ENCODE measurements around the gene SEMA4C. TPM values are rescaled to one million over a fixed set of nuclear protein-coding genes. Genes with fewer than 3 reads are reported as not detected.
"Not testable (repeated sequence)": the region's sequence is repeated elsewhere in the genome, so short reads cannot be mapped to it uniquely, and the experiment has no call there.

Gene SEMA4C
- total and polyA plus RNA-seq, 7 donors, result 4.1 to 10.8 (median 9.5) TPM

DNA sequence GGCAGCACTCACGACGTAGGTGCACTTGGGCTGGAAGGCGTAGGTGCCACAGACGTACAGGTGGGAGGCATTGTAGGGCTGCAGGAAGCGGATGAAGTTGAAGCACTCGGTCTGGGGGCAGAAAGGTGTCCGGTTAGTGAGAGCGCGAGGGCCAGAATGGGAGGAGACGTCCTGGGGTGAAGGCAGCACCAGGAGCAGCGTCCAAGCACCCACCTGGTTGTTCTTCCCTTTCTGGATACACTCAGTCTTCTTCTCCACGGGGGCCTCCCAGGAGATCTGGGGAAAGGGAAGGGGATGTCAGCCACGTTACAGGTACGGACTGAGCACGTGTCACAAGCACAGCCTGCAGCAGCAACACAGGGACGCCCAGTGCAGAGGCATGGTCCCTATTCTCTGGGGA, 4.2 kb downstream of the SEMA4C start:
- TF ChIP-seq, protein P1, sequence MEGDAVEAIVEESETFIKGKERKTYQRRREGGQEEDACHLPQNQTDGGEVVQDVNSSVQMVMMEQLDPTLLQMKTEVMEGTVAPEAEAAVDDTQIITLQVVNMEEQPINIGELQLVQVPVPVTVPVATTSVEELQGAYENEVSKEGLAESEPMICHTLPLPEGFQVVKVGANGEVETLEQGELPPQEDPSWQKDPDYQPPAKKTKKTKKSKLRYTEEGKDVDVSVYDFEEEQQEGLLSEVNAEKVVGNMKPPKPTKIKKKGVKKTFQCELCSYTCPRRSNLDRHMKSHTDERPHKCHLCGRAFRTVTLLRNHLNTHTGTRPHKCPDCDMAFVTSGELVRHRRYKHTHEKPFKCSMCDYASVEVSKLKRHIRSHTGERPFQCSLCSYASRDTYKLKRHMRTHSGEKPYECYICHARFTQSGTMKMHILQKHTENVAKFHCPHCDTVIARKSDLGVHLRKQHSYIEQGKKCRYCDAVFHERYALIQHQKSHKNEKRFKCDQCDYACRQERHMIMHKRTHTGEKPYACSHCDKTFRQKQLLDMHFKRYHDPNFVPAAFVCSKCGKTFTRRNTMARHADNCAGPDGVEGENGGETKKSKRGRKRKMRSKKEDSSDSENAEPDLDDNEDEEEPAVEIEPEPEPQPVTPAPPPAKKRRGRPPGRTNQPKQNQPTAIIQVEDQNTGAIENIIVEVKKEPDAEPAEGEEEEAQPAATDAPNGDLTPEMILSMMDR (IDR thresholded peaks at IDR 0.05), result no peak
- DNase-seq (no peak), ATAC-seq (no peak)
- intact Hi-C loops (cut with DNase I), result no loop called here
- Histone ChIP-seq H3K27ac (no peak overlapping the region), H3K27me3 (ENCODE audit: insufficient read depth in 3 of 3, low read length in 2 of 3) (no peaks in the 10 kb centered on the region), H3K4me3 (no peak overlapping the region), H3K36me3 (ENCODE audit: insufficient read depth in 1 of 2, low read depth in 1 of 2) (peaks cover 0 to 66% of the 10 kb centered on the region in 2 donors), H3K4me1 (peaks cover 11% of the 10 kb centered on the region), H3K9me3 (no peaks in the 10 kb centered on the region)
- WGBS, 3 donors, result 83 to 86% (median 85%) methylated on average over 14 to 16 of the region's 16 CpGs

DNA sequence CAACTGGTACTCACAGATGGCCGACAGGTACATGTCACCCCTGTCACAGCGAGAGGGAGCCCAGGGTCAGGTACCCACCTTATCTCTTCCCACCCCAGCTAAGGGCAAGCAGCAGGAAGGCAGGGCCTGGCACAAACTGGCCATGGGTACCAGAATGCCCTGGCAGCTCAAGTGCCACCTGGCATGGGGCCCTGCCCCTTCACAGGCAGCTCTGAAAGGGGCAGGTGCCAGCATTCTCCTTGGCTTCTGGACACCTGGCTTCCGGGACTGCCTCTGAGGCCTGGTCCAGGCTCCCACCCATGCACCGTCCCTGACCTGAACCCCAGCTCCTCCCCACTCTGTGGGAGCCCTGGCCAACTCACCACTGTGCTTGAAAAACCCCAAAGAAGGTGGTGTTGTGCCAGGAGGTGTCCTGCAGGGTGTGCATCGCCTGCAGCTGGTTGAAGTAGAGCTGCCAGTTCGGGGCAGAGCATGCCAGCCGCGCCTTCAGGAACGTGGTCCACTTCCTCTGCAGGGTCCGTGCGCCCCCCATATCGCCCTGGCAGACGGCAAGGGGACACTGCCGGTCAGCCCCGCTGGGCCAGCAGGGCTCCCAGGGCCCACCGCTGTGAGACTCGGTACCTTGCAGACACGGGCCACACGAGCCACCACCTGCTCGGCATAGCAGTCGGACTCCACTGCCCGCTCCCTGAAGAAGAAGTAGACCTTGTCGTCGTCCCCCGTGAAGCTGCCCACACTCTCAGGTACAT, 5.4 kb downstream of the SEMA4C start:
- H3K27ac ChIP-seq, result no peak overlapping the region
- intact Hi-C loops (cut with DNase I), result no loop called here
- ATAC-seq, result no peak

DNA sequence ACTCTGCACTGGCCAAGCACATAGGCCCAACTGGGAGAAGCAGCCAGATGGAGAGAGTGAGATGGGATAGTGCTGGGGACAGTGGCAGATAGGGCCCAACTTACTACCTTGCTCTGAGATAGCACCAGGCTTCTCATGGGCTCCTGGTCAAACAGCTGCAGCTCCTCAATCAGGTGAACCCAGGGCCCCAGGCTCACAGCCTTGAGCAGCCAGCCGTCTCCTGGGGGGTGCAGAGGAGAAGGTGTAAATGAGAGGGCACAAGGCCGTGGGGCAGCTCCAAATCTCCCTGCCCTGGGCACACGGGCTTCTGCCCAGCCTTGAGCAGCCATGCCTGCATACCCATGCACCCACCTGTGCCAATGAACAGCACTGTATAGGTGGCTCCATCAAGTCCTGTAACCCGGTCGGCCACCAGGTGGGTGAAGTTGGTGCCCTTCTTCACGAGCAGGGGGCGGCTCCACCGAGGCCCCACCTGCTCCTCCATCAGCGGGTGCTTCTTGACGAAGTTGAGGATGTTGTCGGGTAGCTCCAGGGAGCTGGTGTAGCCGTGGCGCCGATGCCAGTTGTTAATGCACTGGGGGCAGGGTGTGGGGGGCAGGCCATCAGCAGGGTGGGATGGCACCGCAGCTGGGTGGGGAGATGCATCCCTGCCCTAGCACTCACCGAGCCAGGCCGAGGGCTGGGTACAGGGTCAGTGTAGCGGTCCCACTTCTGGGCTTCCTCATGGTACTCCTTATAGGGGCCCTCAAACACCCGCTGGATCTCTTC, 6.1 kb downstream of the SEMA4C start:
- H3K27ac ChIP-seq, result no peak overlapping the region

More for the DNA sequence above, 5.4 kb downstream of the SEMA4C start:
- WGBS, 3 donors, result 70 to 79% (median 71%) methylated on average over 25 of the region's 25 CpGs
- no peak overlapping the region for H3K4me3 ChIP-seq
- TF ChIP-seq, protein P1 (IDR thresholded peaks at IDR 0.05), result no peak
- no peaks in the 10 kb centered on the region for H3K9me3 ChIP-seq
- H3K27me3 ChIP-seq (ENCODE audit: insufficient read depth in 3 of 3, low read length in 2 of 3), result no peaks in the 10 kb centered on the region
- DNase-seq, result peak in 1 of 2 donors; percentile 47
- H3K4me1 ChIP-seq, result peaks cover 12% of the 10 kb centered on the region
- H3K36me3 ChIP-seq (ENCODE audit: insufficient read depth in 1 of 2, low read depth in 1 of 2), result peaks cover 0 to 73% of the 10 kb centered on the region in 2 donors

DNA sequence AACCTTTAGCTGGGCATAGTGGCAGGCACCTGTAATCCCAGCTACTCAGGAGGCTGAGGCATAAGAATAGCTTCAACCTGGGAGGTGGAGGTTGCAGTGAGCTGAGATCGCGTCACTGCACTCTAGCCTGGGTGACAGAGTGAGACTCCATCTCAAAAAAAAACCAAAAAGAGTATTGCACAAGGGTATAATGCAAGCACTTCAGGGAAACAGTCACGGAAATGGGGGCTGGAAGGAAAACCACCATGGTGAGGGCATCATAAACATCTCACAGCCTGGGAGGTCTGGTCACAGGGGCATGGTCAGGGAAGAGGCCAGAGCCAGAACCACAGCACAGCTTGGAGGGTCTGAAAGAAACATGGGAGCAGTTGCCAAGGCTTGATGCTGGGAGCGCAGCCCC, 6.8 kb downstream of the SEMA4C start:
- 86 to 93% (median 93%) methylated on average over 4 of the region's 4 CpGs for WGBS, 3 donors
- ATAC-seq; H3K9me3 ChIP-seq; H3K27me3 ChIP-seq (ENCODE audit: insufficient read depth in 3 of 3, low read length in 2 of 3); H3K27ac ChIP-seq; intact Hi-C loops (cut with DNase I); DNase-seq; H3K4me3 ChIP-seq: not testable (repeated sequence)
- Histone ChIP-seq H3K4me1 (peaks cover 20% of the 10 kb centered on the region), H3K36me3 (ENCODE audit: insufficient read depth in 1 of 2, low read depth in 1 of 2) (peaks cover 0 to 73% of the 10 kb centered on the region in 2 donors)

More for the DNA sequence above, 6.1 kb downstream of the SEMA4C start:
- Histone ChIP-seq H3K4me1 (peaks cover 19% of the 10 kb centered on the region), H3K27me3 (ENCODE audit: insufficient read depth in 3 of 3, low read length in 2 of 3) (no peaks in the 10 kb centered on the region), H3K4me3 (no peak overlapping the region), H3K9me3 (no peaks in the 10 kb centered on the region), H3K36me3 (ENCODE audit: insufficient read depth in 1 of 2, low read depth in 1 of 2) (peaks cover 0 to 73% of the 10 kb centered on the region in 2 donors)
- intact Hi-C loops (cut with DNase I), result no loop called here
- TF ChIP-seq, protein P1 (IDR thresholded peaks at IDR 0.05), result no peak
- no peak for ATAC-seq
- WGBS, 3 donors, result 88 to 92% (median 91%) methylated on average over 18 to 19 of the region's 19 CpGs
- no peak for DNase-seq

DNA sequence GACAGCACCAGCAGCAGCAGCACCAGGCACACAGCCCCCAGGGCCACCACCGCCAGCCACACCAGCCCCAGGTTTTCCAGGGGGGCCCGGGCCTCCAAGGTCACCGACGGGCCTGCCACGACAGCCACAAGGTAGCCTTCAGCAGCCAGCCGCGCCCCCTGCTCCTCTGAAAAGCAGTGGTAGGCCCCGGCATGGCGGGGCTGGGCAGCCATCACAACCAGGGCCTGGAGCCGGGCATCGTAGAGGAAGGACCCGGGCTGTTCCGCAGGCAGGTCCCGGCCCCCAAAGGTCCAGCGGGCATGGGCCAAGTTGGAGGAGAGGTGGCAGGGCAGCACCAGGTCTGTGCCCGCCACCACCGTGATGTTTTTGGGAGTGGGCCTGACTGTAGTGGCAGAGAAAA, 8.8 kb downstream of the SEMA4C start:
- 89 to 93% (median 93%) methylated on average over 15 to 17 of the region's 17 CpGs for WGBS, 3 donors
- Histone ChIP-seq H3K36me3 (ENCODE audit: insufficient read depth in 1 of 2, low read depth in 1 of 2) (peaks cover 0 to 60% of the 10 kb centered on the region in 2 donors), H3K9me3 (no peaks in the 10 kb centered on the region), H3K4me1 (peaks cover 17% of the 10 kb centered on the region), H3K4me3 (no peak overlapping the region), H3K27me3 (ENCODE audit: insufficient read depth in 3 of 3, low read length in 2 of 3) (no peaks in the 10 kb centered on the region), H3K27ac (no peak overlapping the region)
- intact Hi-C loops (cut with DNase I), result loop anchor here in 1 of 2 donors (1.0 kb wide), 1 partner anchor 87 kb away; no protein-coding TSS in a partner anchor
- TF ChIP-seq, protein P1 (IDR thresholded peaks at IDR 0.05), result no peak
- DNase-seq, result peak in 1 of 2 donors; percentile 29
- no peak for ATAC-seq

All from psoas muscle (tissue), 8 donors.